UCSD-AML1 (cell line): ENCODE measurements around the gene CPT1B.

Experiments used
- DNase-seq: peaks from one replicate; lab custom pipeline; 2025; ENCODE audit not compliant: unreplicated experiment; lab: John Stamatoyannopoulos, UW

CPT1B gene

DNA sequence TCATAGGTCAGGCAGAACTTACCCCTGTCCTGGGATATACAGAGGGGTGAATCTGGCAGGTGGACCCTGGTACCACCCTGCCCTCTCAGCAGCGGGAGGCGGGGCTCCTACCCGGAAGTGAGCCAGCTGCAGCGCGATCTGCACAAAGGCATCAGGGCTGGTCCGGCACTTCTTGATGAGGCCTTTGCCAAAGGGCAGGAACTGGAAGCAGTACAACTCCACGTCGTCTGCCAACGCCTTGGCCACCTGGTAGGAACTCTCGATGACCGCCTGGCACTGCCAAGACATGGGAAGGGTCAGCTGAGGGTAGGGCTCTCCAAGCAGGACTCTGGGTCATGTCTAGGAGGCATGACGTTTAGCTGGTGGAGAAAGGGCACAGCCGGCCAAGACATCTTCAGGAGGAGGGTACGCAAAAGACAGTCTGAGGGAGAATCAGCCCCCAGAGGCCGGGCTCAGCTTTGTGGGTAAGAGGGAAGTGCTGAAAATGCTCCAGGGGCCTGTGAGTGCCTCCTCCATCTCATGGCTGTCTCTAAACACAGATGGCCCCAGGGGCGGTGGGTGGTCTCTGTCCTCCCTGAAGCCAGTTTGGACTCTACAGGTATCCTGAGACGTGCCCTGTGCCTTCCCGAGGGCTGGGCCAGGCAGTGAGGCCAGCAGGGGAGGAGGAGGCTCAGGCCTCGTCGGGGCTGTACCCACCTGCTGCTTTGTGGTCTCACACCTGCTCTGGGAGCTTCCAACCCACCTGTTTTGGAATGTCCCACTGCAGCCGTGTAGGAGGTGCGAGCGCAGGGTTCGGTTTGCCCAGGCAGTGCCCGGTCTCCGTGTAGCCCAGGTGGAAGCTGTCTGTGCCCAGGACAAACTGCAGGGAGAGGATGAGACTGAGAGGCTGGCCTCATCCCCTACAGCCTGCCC, 6.7 kb downstream of the CPT1B start:
- no peak for DNase-seq

DNA sequence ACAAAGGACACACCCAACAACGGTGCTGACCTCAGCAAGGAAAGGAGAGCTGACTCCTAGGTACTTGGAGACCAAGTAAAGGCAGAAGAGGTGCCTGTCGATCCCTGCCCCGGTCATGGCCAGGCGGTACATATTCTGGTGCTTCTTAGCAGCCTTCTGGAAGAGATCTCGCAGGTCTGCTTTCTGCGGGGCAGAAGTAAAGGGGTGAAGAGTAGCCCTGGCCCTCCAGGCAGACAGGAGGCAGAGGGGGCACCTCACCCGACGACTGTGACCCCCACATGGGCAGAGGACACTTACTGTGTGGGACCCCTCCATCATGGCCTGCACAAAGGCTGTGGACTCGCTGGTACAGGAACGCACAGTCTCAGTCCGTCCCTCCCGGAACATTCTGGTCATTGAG, 7.4 kb downstream of the CPT1B start:
- DNase-seq, result no peak

DNA sequence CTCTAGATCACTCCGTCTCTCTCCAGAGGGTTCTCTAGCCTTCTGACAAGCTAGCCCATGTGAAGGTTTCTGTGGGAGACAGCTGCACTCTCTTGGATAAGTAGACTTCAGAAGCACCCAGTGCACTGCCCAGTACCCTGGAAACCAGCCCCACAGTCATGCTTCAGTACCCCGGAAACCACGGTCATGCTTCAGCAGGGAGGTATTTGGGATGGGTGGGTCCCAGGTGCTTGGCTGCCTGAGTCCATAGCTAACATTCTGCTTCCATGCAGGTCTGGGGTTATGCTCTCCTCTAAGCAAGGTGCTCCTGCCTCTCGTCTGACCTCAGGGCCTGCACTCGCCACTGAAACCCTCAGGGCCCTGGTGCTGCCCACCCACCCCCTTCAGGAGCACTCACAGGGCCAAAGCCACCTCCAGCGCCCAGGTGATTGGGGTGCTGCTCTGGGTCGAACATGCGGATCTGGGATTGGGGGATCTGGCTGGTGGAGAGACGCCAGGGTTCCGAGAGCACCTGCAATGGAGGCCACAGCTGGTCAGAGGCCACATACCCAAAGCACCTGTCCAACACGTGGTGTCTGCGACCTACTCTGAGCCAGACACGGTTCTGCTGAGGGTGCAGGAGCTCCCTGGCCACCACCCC, 8.2 kb downstream of the CPT1B start:
- DNase-seq, result no peak

DNA sequence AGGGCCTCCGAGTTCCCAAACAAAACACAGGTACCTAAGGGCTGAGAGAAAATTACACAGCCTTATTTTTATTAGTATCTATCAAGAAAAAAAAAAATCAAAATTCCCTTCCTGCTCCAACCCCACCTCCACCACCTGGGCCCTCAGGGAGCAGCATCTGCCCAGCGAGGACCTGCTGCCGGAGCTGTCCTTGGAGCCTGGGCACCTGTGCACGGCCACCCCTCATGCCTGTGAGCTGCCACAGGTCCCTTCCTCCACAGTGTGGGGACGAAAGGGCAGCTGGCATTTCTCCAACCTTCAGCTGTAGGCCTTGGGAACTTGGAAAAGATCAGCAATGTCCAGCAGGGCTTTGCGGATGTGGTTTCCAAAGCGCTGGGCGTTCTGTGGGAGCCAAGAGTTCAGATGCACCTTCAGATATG, 9.2 kb downstream of the CPT1B start:
- DNase-seq, result no peak

DNA sequence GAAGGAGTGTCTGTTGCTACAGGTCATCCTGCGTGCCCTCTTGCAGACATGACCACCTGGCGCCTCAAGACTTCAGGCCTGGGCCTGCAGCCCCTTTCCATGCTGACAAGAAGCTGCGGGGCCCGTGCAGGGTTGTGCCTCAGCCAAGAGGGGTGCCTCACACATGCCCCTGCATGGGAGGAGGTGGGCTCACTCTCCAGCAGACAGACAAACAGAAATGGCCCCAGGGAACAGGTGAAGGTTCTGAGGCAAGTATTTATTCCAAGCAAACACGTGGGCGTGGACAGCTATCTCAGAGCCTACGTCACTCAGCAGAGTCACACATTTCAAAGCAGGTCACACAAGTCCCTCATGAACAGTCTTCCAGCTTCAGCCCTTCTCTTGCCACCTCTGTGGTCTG, 9.6 kb downstream of the CPT1B start:
- no peak for DNase-seq

DNA sequence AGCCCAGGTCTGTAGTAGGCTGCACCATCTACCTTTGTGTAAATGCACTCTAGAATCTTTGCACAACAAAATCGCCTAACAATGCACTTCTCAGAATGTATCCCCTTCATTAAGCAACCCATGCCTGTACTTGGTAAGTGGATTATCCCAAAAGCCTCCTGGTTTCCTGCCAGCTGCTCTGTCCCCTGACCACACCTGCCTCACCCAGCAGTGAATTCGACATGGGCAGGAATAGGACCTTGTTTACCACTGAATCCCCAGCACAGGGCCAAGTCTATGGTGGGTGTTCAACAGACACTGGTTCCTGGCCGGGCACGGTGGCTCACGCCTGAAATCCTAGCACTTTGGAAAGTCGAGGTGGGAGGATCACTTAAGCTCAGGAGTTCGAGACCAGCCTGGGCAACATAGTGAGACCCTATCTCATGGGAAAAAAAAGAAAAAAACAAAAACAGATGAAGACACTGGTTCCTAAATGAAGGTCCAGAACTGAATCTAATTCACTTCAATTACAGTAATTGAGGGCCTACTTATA, 10.4 kb downstream of the CPT1B start:
- no peak for DNase-seq

DNA sequence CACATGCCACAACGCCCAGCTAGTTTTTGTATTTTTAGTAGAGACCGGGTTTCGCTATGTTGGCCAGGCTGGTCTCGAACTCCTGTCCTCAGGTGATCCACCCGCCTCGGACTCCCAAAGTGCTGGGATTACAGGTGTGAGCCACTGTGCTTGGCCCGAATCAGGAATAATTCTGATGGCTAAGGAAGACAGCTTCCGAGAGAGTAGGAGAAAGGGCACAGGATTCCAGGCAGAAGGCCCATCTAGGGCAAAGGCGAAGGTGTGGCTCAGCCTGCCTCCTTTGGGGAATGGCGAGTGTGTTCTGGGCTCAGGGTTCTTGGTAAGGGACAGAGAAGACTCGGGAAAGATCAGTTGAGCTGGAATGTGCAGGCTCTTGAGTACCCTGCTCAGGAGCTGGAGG, 13.9 kb downstream of the CPT1B start:
- DNase-seq, result no peak

DNA sequence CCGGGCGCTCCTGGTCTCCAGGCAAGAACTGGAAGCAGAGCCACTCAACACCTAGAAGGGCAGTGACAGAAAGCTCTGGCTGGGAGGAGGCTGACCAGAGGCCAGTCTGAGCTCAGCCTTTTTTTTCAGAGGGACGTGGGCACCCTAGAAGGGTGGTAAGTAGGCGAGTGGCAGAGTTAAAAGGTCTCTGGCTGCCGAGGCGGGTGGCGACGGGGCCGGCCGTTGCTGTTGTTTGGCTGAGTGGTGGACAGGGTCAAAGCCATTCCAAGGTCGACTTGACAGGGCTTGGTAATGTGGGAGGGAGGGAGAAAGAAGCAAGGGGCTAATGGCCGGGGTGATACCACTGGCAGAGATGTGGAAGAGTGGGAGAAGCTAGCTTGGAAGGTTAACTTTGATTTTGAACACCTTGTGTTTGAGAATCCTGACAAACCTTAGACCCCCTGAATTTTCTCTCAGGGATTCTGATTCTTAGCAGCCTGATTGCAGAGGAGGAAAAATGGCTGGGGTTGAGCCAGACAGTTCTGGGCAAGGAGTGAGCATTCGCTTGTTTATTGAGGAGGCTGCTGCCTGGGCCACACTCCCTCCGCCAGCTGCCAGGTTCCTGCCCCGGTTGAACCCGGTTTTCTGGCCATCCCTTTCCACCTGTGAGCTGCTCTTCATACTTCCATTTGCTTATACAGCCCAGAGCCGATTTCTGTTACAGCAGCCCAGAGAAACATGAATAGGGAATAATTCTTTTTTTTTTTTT, 14.6 kb downstream of the CPT1B start:
- DNase-seq, result no peak

DNA sequence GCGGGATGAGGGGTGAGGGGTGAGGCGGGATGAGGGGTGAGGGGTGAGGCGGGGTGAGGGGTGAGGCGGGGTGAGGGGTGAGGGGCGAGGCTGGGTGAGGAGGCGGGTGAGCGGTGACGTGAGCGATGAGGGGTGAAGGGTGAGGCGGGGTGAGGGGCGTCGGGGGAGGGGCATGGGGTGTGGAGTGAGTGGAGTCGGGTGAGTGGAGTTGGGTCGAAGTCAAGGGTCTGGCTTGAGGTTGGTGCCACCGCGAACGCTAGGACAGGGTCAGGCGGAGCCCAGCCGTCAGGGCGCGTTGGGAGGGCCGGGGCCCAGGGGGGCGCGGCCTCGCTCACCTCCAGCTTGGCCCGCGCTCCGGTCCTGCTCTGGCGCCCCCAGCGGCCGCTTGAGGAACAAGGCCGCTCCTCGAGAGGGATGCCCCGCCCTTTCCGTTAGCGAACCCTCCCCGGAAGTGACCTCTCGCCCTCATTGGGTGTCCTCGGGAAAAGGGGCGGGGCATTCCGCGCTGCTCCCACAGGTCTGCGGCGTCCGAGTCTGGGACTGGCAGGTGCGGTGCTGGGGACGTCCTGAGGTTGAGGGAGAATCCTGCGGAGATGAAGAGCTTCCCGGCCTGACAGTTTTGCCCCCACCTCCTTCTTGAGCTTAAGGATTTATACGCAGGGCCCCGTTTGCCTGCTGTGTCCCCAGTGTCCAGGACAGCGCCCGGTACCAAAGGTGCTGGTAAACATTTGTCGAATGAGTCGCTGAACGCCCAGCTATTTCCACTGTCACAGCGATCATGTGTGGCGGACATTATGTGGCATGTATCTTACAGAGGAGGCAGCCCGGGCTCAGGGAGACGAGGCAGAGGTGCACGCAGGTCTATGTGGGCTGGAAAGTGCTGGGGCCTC, 15.5 kb downstream of the CPT1B start, which contains the start of gene SYCE3:
TSS of gene SYCE3 (minus strand) at position 397 of the 890 bp plus-strand sequence. CDS start 6,514 bp downstream, outside the sequence.
- DNase-seq, result peak; percentile 96

DNA sequence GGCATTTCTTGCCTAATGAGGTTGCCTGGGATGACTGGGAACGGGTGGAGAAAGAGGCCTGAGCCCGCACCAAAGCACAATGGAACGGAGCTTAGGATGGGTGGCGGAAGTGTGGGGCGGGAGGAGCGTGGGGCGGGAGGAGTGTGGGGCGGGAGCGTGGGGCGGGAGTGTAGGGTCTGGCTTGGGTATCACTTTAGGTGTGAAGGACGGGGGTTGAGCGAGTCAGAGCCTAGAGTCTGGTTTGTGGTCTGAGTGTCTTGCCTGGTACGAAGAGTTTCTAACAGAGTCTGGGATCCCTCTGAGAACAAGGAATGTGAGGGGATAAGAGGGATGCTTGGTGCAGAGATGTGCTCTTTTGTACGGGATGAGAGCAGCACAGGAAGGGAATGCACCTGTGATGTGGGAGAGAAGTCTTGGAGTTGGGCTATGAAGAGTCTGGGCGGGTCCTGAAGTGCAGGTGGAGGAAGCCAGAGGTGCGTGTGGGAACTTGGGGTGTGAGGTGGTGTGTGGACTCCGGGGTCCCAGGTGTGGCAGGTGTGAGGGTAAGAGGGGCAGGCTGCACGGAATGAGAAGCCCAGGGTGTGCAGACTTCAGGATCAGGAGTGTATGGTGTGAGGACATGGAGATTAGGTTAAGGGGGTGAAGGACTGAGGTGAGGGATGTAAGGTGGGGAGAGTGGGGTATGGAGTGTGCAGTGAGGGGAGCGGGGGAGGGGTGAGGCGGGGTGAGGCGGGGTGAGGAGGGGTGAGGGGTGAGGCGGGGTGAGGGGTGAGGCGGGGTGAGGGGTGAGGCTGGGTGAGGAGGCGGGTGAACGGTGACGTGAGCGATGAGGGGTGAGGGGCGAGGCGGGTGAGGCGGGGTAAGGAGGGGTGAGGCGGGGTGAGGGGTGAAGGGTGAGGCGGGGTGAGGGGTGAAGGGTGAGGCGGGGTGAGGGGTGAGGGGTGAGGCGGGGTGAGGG, 16.5 kb downstream of the CPT1B start:
- DNase-seq, result no peak

DNA sequence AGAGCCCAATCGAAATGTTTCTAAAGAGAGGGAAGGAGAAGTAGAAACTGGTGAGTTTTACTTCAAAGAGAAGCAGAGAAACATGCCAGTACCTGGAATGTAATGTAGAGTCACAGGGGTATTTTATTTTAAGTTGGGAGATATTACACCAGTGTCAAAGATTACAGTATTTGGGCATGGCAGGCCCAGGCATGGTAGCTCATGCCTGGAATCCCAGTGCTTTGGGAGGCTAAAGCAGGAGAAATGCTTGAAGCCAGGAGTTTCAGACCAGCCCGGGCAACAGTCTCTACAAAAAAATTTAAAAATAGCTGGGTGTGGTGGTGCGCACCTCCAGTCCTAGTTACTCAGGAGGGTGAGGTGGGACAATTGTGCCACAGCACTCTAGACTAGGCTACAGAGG, 18.2 kb downstream of the CPT1B start:
- no peak for DNase-seq

DNA sequence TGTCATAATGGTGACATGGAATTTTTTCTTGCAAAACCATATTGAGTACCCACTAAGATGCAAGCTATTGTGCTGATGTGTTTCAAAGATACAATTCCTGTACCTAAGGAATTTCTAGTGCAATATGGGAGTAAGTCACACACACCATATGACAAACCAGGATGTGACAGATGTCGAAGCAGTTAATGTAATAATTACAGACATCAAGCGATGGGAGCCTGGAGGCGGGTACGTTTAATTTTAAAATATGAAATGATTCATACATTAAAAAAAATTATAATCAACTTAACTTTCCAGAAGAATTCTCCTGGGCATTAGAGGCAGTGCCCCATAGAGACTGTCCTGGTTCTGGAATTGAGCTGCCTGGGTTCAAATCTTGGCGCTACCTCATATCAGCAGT, 21.5 kb downstream of the CPT1B start:
- no peak for DNase-seq

DNA sequence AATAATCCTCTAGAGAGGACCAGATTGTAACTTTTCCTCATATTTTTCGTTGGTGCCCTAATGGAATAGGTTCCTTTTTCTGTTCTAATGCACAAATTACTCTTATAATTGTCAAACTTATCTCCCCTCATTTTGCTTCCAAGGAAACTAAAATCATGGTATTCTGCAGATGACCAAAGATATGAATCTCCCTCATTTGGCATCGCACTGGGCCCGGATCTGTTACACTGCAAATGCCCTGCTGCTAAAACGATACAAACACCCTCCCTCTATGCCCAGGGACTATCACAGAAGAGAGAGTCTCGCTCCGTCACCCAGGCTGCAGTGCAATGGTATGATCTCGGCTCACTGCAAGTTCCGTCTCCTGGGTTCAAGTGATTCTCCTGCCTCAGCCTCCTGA, 24.9 kb downstream of the CPT1B start:
- DNase-seq, result no peak

DNA sequence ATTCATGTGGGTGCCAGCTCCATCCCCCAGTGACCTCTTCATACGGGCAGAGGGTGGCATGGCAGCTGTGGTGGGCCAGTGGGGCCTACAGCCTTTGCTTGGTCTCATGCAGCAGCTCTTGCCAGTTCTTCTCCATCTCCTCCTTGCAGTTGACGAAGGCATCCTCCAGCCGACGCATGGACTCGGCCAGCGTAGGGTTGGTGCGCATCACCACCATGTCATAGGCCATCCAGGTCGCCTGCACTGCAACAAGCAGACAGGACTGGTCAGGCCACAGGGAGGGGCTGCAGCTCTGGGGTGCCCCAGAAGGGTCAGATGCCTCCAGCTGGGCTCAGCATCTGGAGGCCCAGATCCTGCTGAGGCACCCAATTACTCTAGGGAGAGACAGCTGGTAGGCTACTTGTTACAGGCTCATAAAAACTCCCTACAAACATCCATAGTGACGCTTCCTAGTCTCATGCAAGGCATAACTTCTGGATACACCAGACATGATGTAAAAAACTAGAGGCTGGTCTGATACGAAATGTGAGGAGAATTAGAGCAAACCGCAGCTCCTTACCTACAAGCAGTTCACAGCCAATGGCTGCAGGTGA, 27.0 kb downstream of the CPT1B start:
- DNase-seq, result no peak

DNA sequence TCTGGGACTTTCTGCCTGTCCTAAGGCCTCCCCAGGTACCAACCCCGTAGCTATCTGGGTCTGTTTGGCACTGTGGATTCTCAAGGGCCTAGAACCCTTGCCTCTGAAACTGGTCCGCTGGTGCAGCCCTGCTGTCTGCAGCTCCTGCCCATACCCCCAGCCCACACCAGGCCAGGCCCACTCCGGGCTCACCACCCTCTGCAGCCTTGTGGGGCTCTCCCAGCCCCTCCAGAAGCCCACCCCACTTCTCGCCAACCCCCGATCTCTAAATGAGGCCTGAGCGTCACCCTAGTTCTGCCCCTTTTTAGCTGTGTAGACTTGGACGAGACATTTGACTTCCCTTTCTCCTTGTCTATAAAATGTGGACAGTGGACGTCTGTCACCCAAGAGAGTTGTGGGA, 27.8 kb downstream of the CPT1B start:
- DNase-seq, result no peak

DNA sequence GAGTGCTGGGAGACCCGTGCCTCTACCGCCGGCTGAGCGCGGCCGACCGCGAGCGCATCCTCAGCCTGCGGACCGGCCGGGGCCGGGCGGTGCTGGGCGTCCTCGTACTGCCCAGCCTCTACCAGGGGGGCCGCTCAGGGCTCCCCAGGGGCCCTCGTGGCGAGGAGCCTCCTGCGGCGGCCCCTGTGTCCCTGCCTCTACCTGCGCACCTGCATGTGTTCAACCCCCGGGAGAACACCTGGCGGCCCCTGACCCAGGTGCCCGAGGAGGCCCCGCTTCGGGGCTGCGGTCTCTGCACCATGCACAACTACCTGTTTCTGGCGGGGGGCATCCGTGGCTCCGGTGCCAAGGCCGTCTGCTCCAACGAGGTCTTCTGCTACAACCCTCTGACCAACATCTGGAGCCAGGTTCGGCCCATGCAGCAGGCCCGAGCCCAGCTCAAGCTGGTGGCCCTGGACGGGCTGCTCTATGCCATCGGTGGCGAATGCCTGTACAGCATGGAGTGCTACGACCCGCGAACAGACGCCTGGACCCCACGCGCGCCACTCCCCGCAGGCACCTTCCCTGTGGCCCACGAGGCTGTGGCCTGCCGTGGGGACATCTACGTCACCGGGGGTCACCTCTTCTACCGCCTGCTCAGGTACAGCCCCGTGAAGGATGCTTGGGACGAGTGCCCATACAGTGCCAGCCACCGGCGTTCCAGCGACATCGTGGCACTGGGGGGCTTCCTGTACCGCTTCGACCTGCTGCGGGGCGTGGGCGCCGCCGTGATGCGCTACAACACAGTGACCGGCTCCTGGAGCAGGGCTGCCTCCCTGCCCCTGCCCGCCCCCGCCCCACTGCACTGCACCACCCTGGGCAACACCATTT, 29.1 kb downstream of the CPT1B start:
- DNase-seq, result no peak

DNA sequence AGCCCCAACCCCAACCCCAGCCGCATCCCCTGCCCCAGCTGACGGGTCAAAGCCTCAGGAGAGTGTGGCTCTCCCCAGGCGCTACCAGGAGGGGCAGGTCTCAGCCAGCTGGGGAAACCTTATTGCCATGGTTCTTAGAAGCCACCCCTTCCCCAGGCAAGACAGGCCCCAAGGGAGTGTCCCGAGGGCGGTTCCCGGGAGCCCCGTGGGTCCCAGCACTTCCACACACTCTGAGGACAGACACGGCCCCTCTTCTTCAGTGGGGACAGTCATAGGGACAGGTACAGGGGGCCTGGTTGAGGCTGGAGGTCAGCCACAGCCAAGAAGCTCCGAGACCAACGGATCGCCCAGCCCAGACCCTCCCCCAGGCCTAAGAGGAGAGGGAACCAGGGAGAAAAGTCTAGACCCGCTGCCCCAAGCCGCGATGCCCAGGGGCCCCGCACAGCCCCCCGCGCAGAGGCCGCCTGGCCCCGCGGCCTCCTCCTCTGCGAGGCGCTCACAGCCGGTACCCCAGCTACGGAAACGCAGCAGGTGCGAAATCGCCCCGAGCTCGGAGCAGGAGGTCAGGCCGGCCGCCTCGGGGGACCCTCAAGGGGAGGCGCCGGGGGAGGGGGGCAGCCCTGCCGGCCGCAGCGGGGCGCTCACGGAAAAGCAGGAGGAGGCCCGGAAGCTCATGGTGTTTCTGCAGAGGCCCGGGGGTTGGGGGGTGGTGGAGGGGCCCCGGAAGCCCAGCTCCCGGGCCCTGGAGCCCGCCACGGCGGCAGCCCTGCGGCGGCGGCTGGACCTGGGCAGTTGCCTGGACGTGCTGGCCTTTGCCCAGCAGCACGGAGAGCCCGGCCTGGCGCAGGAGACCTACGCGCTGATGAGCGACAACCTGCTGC, 29.9 kb downstream of the CPT1B start:
- no peak for DNase-seq
